ENCODE data around the gene PPP2R2D. TPM values are rescaled to one million over a fixed set of nuclear protein-coding genes. Genes with fewer than 3 reads are reported as not detected.

PPP2R2D gene
- total RNA-seq, 1 experiment from 2014 or later, result 35.3 TPM

- no peak for DNase-seq (ENCODE audit: low read depth)
These were observed 34.1 kb upstream of the PPP2R2D start for GRCh38 chr10:131866673-131867072.

- DNase-seq (ENCODE audit: low read depth), result no peak
These were observed 32.4 kb upstream of the PPP2R2D start for GRCh38 chr10:131868436-131868835.

- no peak for DNase-seq (ENCODE audit: low read depth)
These were observed 31.5 kb upstream of the PPP2R2D start for GRCh38 chr10:131869344-131869743.

GRCh38 chr10:131870411-131870810, 30.4 kb upstream of the PPP2R2D start:
- DNase-seq (ENCODE audit: low read depth), result no peak

- DNase-seq (ENCODE audit: low read depth), result no peak
These were observed 29.8 kb upstream of the PPP2R2D start for GRCh38 chr10:131870831-131871672.

- DNase-seq (ENCODE audit: low read depth), result no peak
These were observed 29.2 kb upstream of the PPP2R2D start for GRCh38 chr10:131871673-131872005.

GRCh38 chr10:131872011-131872826, 28.6 kb upstream of the PPP2R2D start:
- DNase-seq (ENCODE audit: low read depth), result no peak

- no peak for DNase-seq (ENCODE audit: low read depth)
These were observed 27.9 kb upstream of the PPP2R2D start for GRCh38 chr10:131872827-131873375.

- DNase-seq (ENCODE audit: low read depth), result peak; percentile 52
These were observed 25.8 kb upstream of the PPP2R2D start for GRCh38 chr10:131874991-131875451.

GRCh38 chr10:131875501-131875900, 25.3 kb upstream of the PPP2R2D start:
- DNase-seq (ENCODE audit: low read depth), result no peak

GRCh38 chr10:131876017-131876416, 24.8 kb upstream of the PPP2R2D start:
- DNase-seq (ENCODE audit: low read depth), result no peak

GRCh38 chr10:131876508-131876907, 24.3 kb upstream of the PPP2R2D start:
- DNase-seq (ENCODE audit: low read depth), result no peak

- DNase-seq (ENCODE audit: low read depth), result no peak
These were observed 20.7 kb upstream of the PPP2R2D start for GRCh38 chr10:131880016-131880590.

- no peak for DNase-seq (ENCODE audit: low read depth)
These were observed 19.5 kb upstream of the PPP2R2D start for GRCh38 chr10:131881104-131881880.

- no peak for DNase-seq (ENCODE audit: low read depth)
These were observed 18.7 kb upstream of the PPP2R2D start for GRCh38 chr10:131882151-131882550.

- no peak for DNase-seq (ENCODE audit: low read depth)
These were observed 18.0 kb upstream of the PPP2R2D start for GRCh38 chr10:131882590-131883451.

- peak; percentile 23 for DNase-seq (ENCODE audit: low read depth)
These were observed 17.0 kb upstream of the PPP2R2D start for GRCh38 chr10:131883621-131884393.

GRCh38 chr10:131885391-131886165, 15.2 kb upstream of the PPP2R2D start:
- DNase-seq (ENCODE audit: low read depth), result peak; percentile 28

- no peak for DNase-seq (ENCODE audit: low read depth)
These were observed 14.6 kb upstream of the PPP2R2D start for GRCh38 chr10:131886237-131886636.
